HG03342 (cell line): ENCODE data around the gene HYDIN.

Experiments
- ATAC-seq: cut with Tn5 transposase; IDR thresholded peaks from one replicate; pipeline ENCODE4 v1.9.1; 2021; ENCODE audit warnings: mild to moderate bottlenecking, moderate library complexity; ENCODE audit not compliant: unreplicated experiment

The HYDIN gene

GRCh38 chr16:70769131-70769530 is 461.4 kb downstream of the HYDIN start:
- no peak for ATAC-seq

- ATAC-seq: no peak
Observed at GRCh38 chr16:70768203-70768580, 462.3 kb downstream of the HYDIN start.

- ATAC-seq: no peak
Observed at GRCh38 chr16:70767377-70768202, 462.9 kb downstream of the HYDIN start.

GRCh38 chr16:70766658-70767057 is 463.9 kb downstream of the HYDIN start:
- no peak for ATAC-seq

GRCh38 chr16:70766176-70766575 is 464.3 kb downstream of the HYDIN start:
- no peak for ATAC-seq

GRCh38 chr16:70765491-70765890 is 465.0 kb downstream of the HYDIN start:
- no peak for ATAC-seq

- no peak for ATAC-seq
Observed at GRCh38 chr16:70764632-70765031, 465.9 kb downstream of the HYDIN start.

GRCh38 chr16:70760221-70760620 is 470.3 kb downstream of the HYDIN start:
- ATAC-seq: no peak

GRCh38 chr16:70759666-70760065 is 470.9 kb downstream of the HYDIN start:
- no peak for ATAC-seq

- ATAC-seq: no peak
Observed at GRCh38 chr16:70758786-70759185, 471.7 kb downstream of the HYDIN start.
